ENCODE results near the gene C1QTNF2. TPM values are rescaled to one million over a fixed set of nuclear protein-coding genes. Genes with fewer than 3 reads are reported as not detected.

C1QTNF2 gene
- total RNA-seq, 2 experiments from 2014 or later: not detected

DNA sequence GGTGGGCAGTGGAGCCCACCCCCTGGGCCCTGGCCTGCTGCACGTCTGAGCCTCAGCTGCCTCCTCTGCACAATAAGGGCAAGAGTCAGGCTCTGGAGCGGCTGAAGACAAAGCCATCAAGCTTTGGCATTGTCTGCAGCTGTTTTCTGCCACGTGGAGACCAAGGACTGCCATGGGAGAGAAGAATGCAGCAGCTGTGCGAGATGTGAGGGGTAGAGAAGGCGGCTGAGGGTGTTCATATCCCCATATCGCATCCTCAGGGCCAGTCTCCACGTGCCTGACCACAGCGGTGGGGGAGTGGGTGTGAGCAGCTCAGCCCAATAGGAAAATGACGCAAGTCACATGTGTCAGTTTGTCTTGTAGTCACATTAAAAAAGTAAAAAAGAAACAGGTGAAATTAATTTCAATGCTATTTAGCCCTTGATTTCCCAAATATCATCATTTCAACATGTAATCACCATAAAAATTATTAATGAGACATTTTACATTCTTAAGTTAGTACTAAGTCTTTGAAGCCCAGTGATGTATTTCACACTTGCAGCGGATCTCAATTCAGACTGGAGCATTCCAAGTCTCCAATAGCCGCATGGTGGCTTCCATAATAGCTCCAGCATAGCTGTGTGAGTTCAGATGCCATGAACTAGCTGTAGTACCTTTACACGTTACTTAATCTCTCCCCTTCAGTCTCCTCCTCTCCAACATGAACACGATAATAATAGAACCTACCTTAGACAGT lies 6.6 kb downstream of the C1QTNF2 start:
- Mint-ChIP-seq H3K27me3 (peaks cover 20% of the 10 kb centered on the region), H3K4me1 (no peaks in the 10 kb centered on the region), H3K9me3 (ENCODE audit: low read depth) (no peaks in the 10 kb centered on the region), H3K4me3 (no peak overlapping the region), H3K36me3 (no peaks in the 10 kb centered on the region), H3K27ac (no peak overlapping the region)
- DNase-seq: no peak
- CTCF ChIA-PET: interaction anchor here (0.6 kb wide), 1 partner anchor 27 kb away, joined by 3 read pairs; no protein-coding TSS in a partner anchor
- no peak for ATAC-seq

DNA sequence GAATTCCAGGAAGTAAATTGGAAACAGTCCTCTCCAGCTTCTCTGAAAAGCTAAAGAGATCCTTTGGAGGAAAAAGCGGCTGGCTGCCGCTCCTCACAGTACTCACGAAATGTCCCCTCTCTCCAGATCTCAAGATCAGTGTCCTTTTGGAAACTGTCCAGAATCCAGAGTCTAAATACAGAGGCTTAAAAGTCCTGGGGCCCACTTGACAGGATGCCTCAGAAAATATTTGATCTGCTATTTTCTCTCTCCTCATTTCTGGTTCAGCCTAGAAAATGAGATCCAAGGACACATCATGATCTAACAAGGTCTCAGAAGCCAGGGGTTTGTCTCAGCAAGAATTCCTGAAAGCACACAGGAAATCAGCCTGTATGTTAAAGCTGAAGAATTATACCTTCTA lies 7.2 kb downstream of the C1QTNF2 start:
- Mint-ChIP-seq H3K4me3 (no peak overlapping the region), H3K27me3 (peaks cover 15% of the 10 kb centered on the region), H3K27ac (no peak overlapping the region), H3K9me3 (ENCODE audit: low read depth) (no peaks in the 10 kb centered on the region), H3K4me1 (no peaks in the 10 kb centered on the region), H3K36me3 (no peaks in the 10 kb centered on the region)
- no peak for ATAC-seq
- DNase-seq: no peak
- CTCF ChIA-PET: interaction anchor here (0.6 kb wide), 1 partner anchor 26 kb away, joined by 3 read pairs; no protein-coding TSS in a partner anchor

DNA sequence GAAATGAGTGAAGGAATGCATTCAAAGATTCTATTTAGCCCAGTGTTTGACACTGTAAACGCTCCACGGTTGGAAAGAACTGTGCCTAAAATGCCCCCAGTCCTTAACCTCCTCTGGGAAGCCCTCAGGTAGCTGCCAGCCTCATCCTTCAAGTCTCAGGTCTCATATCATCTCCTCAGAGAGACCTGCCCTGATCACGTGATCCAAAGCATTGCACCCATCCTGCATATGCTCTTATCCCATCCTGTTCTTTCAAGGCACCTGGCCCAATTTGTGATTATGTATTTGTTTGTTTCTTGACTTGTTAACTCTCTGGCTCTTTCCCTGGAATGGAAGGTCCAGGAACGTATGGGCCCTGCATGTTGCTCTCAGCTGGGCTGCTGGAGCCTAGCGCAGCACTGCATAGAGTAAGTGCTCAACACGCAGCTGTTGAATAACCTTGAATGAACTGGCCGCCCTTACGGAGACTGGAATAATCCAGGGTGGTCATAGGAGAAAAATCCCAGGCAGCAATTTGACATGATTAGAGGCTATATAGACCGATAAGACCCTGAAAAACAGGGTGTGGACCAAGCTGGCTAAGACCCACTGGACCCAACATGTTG lies 8.7 kb downstream of the C1QTNF2 start:
- DNase-seq (no peak), ATAC-seq (no peak)
- no peaks in the 10 kb centered on the region for H3K9me3 Mint-ChIP-seq (ENCODE audit: low read depth)
- H3K4me3 Mint-ChIP-seq: no peak overlapping the region
- H3K27me3 Mint-ChIP-seq: peaks cover 6% of the 10 kb centered on the region
- no peaks in the 10 kb centered on the region for H3K36me3 Mint-ChIP-seq
- no peak overlapping the region for H3K27ac Mint-ChIP-seq
- CTCF ChIA-PET: interaction anchor here (0.9 kb wide), 1 partner anchor 29 kb away, joined by 3 read pairs; no protein-coding TSS in a partner anchor
- no peaks in the 10 kb centered on the region for H3K4me1 Mint-ChIP-seq

DNA sequence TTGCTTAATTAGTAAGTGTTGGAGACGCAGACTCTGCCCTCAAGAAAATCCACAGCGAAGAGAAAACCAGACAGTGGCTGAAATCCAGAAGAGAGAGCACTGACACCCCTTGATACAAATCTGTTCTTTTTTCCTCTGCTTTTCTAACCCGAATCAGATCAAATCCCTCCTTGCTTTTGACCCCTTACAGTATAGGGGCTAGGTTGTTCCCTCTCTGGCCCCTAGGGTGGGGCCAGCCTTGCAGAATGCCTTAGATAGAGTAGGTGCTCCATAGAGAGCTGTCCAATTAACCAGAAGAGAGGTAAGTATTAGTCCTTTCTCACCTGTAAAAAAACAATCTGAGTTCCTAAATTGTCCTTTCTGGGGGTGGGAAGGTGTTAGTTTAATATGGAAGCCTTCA lies 10.1 kb downstream of the C1QTNF2 start:
- no peaks in the 10 kb centered on the region for H3K9me3 Mint-ChIP-seq (ENCODE audit: low read depth)
- DNase-seq (no peak), ATAC-seq (no peak)
- no peaks in the 10 kb centered on the region for H3K4me1 Mint-ChIP-seq
- H3K4me3 Mint-ChIP-seq: no peak overlapping the region
- H3K27ac Mint-ChIP-seq: no peak overlapping the region
- no peaks in the 10 kb centered on the region for H3K36me3 Mint-ChIP-seq
- CTCF ChIA-PET: no interaction called here
- peaks cover 6% of the 10 kb centered on the region for H3K27me3 Mint-ChIP-seq

DNA sequence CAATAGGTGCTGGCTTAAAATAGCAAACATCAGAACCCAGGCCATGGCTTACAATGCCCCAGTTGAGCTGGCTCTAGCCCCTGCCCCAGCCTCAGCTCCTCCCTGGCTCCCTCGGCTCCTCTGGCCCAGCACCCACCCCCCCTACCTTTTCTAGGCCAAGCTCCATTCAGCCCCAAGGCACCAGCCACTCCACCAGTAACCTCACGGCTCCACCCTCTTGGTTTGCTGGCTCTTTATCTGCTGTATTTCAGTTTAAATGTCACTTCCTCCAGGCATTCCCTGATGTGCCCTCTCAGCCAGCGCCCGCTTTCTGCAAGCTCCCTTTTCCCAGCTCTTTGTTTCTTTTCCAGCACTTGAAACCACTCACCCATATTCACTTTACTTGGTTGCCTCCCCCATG lies 10.6 kb downstream of the C1QTNF2 start:
- Mint-ChIP-seq H3K4me3 (no peak overlapping the region), H3K27ac (no peak overlapping the region), H3K27me3 (peaks cover 6% of the 10 kb centered on the region), H3K9me3 (ENCODE audit: low read depth) (no peaks in the 10 kb centered on the region), H3K36me3 (no peaks in the 10 kb centered on the region), H3K4me1 (no peaks in the 10 kb centered on the region)
- CTCF ChIA-PET: no interaction called here
- no peak for ATAC-seq
- DNase-seq: no peak

DNA sequence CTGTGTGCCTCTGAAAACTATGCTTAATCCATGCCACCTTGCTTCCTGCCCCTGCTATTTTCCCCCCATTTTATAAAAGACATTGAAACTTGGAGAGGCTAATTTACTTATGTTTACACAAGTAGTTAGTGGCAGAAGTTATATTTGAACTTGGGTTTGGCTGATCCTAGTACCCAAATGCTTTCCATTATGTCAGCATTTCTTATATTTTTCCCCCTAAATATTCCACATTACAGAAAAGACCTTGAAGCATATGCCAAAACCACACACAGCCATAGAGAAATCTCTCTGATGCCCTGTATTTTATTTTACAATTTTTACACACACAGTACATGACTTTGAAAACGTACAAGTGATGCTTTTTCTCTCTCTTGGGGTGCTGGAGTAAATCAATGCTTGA lies 11.2 kb downstream of the C1QTNF2 start:
- Mint-ChIP-seq H3K27me3 (peaks cover 6% of the 10 kb centered on the region), H3K27ac (no peak overlapping the region), H3K4me3 (no peak overlapping the region), H3K36me3 (no peaks in the 10 kb centered on the region), H3K9me3 (ENCODE audit: low read depth) (no peaks in the 10 kb centered on the region), H3K4me1 (no peaks in the 10 kb centered on the region)
- CTCF ChIA-PET: no interaction called here
- no peak for ATAC-seq
- no peak for DNase-seq

DNA sequence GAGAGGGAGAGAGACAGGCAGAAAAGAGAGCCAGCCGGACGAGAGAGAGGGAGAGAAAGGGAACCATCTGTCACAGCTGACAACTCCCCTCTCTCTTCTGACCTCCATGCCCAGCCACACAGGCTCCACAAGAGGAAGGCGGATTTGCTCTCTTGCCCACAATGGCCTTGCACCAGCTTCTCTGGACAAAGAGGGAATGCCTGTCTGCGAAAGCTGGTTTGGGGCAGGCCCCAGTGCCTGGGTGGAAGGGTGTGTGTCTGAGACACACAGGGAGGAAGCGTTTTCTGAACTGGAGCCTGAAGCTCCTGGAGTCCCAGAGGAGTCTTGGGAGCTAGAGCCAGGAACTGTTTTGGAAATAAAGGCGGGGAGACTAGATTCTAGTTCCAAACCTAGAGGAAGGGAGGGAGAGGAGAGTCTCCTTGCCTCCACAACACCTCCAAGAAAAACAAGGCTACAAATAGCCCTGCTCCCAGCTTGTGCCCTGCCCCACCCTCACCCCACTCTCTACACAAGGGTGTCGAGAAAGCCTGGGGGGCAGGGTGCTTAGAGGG lies 12.5 kb downstream of the C1QTNF2 start:
- Mint-ChIP-seq H3K4me3 (no peak overlapping the region), H3K4me1 (no peaks in the 10 kb centered on the region), H3K27me3 (peaks cover 6% of the 10 kb centered on the region), H3K36me3 (no peaks in the 10 kb centered on the region), H3K27ac (no peak overlapping the region), H3K9me3 (ENCODE audit: low read depth) (no peaks in the 10 kb centered on the region)
- CTCF ChIA-PET: interaction anchor here (1.5 kb wide), 1 partner anchor 32 kb away, joined by 3 read pairs; no protein-coding TSS in a partner anchor
- DNase-seq (no peak), ATAC-seq (no peak)

DNA sequence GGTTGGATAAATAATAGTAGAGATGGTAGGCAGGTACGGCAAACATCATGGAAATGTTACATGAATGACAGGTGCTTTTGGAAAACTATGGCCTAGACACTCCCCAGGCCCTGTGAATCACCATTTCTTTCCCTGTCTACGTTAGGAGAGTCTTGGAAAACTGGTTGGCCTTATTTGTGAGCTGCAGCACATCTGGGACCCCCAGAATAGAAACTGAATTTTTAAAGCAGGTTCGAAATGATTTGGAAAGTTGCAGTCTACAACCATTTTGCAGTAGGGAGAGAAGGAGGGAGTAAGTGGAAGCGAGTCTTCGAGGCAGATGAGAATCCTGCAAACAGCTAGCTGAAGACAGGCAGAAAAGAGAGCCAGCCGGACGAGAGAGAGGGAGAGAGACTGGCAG lies 13.0 kb downstream of the C1QTNF2 start:
- Mint-ChIP-seq H3K9me3 (ENCODE audit: low read depth) (no peaks in the 10 kb centered on the region), H3K4me1 (no peaks in the 10 kb centered on the region), H3K36me3 (no peaks in the 10 kb centered on the region), H3K27me3 (peaks cover 6% of the 10 kb centered on the region), H3K27ac (no peak overlapping the region), H3K4me3 (no peak overlapping the region)
- CTCF ChIA-PET: interaction anchor here (1.5 kb wide), 1 partner anchor 32 kb away, joined by 3 read pairs; no protein-coding TSS in a partner anchor
- DNase-seq (no peak), ATAC-seq (no peak)

DNA sequence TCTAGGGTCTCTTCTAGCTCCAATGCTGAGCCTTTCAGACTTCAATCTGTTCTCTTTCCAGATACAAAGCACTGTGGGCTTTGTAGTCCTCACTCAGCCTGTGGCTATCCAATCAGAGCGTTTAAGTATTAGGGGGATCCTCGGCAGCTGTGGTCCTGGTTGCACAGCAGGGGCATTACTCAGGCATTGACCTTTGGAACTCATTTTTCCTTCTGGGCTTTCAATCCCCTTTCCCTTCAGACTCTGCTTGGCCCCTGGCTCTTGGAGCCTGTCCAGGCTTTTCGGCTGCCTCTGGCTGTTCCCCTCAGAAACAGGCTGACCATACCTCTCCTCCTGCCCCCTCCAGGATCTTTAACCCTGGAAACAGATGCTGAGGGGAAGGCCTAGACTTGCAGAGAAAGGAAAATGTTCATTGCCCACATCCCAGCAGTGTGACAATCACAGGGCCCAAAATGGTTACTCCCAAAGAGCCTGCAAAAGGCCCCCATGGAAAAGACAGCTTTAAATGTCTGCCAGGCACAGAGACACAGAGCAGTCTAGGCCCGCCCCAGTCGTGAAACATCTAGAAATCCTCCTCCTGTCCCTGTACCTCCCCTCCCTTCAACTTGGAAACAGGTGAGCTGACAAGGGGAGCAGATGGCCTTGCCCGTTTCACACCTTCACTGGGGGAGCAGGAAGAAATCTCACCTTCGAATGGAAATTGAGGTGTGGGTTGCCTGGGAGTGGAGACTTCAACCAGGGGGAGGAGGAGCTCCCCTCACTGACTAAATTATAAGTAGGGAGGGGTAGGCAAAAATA lies 13.7 kb downstream of the C1QTNF2 start:
- no peaks in the 10 kb centered on the region for H3K36me3 Mint-ChIP-seq
- ATAC-seq: no peak
- DNase-seq: no peak
- peaks cover 6% of the 10 kb centered on the region for H3K27me3 Mint-ChIP-seq
- H3K4me3 Mint-ChIP-seq: no peak overlapping the region
- CTCF ChIA-PET: interaction anchor here (1.5 kb wide), 1 partner anchor 33 kb away, joined by 3 read pairs; no protein-coding TSS in a partner anchor
- H3K27ac Mint-ChIP-seq: no peak overlapping the region
- H3K9me3 Mint-ChIP-seq (ENCODE audit: low read depth): no peaks in the 10 kb centered on the region
- no peaks in the 10 kb centered on the region for H3K4me1 Mint-ChIP-seq

DNA sequence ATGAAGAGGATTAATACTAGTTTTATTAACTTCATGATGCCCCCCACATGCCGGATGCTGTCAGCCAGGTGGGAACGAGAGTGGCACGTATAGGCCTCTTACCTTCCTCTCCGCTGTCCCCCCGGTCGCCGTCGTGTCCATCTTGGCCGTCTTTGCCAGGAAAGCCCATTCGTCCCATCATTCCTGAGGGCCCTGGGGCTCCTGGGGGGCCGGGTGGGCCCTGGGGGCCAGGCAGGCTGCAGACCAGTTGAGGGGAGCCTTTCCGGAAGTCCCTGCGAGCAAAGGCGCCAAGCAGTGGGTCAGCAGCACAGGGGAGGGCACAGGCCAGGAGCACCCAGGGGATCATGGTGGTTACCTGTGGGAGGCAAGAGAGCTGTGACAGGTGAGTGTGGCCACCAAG lies 15.8 kb downstream of the C1QTNF2 start:
- no peaks in the 10 kb centered on the region for H3K4me1 Mint-ChIP-seq
- ATAC-seq (no peak), DNase-seq (no peak)
- H3K27ac Mint-ChIP-seq: no peak overlapping the region
- no peak overlapping the region for H3K4me3 Mint-ChIP-seq
- CTCF ChIA-PET: no interaction called here
- peaks cover 3% of the 10 kb centered on the region for H3K27me3 Mint-ChIP-seq
- H3K9me3 Mint-ChIP-seq (ENCODE audit: low read depth): no peaks in the 10 kb centered on the region
- H3K36me3 Mint-ChIP-seq: no peaks in the 10 kb centered on the region

DNA sequence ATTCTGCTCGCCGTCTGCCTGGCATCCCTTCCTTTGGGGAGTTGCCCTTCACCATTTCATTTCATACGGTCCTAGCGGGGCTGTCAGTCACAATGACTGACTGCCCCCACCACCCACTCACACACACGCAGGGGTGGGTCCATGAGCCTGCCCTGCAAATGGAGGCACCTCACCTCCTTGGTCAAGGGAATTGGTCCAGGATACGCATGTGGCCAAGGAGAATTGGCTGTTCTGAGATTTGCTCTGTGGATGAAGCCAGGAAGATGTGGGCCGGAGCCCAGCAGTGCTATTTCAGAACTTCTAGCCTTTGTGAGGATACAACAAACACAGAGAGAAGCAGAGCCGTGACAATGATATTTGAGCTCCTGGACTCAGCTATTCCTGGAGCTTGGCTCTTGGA lies 17.0 kb downstream of the C1QTNF2 start:
- no peaks in the 10 kb centered on the region for H3K36me3 Mint-ChIP-seq
- ATAC-seq: no peak
- no peaks in the 10 kb centered on the region for H3K27me3 Mint-ChIP-seq
- no peaks in the 10 kb centered on the region for H3K9me3 Mint-ChIP-seq (ENCODE audit: low read depth)
- no peaks in the 10 kb centered on the region for H3K4me1 Mint-ChIP-seq
- no peak for DNase-seq
- CTCF ChIA-PET: no interaction called here
- H3K27ac Mint-ChIP-seq: no peak overlapping the region
- H3K4me3 Mint-ChIP-seq: no peak overlapping the region

DNA sequence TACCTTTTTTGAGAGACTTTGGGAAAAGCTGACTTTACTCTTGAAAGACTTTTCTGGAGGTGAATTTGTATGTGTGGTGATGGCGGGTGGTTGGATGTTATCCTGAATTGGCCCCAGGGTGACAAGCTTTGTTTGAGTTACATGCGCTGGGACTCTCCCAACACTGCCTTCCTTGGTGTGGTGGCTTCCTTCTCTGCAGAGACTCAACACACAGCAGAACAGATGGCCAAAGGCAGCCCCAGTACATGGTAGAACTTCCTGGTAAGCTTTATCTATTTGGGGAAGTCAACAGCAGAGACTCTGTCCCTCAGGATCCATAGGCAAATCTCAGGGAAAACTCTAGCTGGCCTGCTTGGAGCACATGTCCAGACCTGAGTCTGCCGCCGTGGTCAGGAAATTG lies 18.1 kb downstream of the C1QTNF2 start:
- Mint-ChIP-seq H3K27ac (no peak overlapping the region), H3K36me3 (no peaks in the 10 kb centered on the region), H3K27me3 (no peaks in the 10 kb centered on the region), H3K4me3 (no peak overlapping the region), H3K9me3 (ENCODE audit: low read depth) (no peaks in the 10 kb centered on the region), H3K4me1 (no peaks in the 10 kb centered on the region)
- ATAC-seq (no peak), DNase-seq (no peak)
- CTCF ChIA-PET: interaction anchor here (0.8 to 1.4 kb wide), 3 partner anchors 8 to 331 kb away, joined by 3 read pairs; no protein-coding TSS in a partner anchor

DNA sequence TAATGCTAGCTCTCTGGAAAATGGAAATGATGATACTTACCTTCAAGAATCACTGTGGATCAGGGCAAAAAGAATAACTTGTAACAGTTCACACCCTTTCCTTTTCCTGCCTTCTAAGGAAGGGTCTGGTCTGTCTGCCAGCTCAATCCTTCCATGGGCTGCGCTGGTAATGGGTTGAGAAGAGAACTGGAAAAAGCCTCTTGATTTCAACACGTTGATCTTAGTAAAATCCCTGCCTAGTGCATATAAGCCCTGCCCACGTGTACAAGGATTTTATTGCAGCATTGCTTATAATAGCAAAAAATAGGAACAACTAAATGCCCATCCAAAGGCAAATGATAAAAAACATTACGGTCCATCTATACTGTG lies 20.5 kb downstream of the C1QTNF2 start:
- Mint-ChIP-seq H3K9me3 (ENCODE audit: low read depth) (no peaks in the 10 kb centered on the region), H3K36me3 (no peaks in the 10 kb centered on the region), H3K4me3 (no peak overlapping the region), H3K4me1 (peaks cover 2% of the 10 kb centered on the region), H3K27me3 (no peaks in the 10 kb centered on the region), H3K27ac (no peak overlapping the region)
- ATAC-seq: no peak
- DNase-seq: no peak
- CTCF ChIA-PET: no interaction called here

Data from activated CD8-positive, alpha-beta memory T cell treated with anti-CD3 and anti-CD28 coated beads, Interleukin-2, amount 10 ng/mL, durations not matched to agents 7 days and 5 days (primary cell).